ENCODE measurements around the gene LRRK1.

The LRRK1 gene

DNA sequence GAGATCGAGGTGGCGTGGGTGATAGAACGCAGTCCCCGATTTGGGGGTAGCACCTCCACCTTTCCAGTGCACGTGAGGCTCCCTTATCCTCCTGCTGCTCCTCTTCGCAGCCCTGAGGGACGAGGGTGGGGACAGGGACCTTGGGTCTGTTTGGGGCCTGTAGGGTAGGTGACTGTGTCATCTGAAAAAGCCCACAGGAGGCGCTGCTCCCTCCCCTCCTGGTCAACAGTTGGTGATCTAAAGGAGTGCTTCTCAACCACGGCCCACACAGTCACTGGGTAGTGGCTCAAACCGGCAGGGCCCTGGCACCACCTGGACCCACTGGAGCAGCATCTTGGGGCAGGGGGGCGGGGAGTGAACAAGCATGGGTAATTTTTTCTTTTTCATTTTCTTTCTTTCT lies 7.1 kb downstream of the LRRK1 start:
- Histone ChIP-seq H3K4me3 (ENCODE audit: control insufficient read depth in 1 of 7, extremely low read depth in 1 of 7, insufficient read depth in 4 of 7, low read depth in 2 of 7, low read length in 6 of 7) (no peak overlapping the region), H3K36me3 (ENCODE audit: control insufficient read depth in 4 of 4, insufficient read depth in 4 of 4, low read length in 3 of 4) (peaks cover 10 to 68% (median 38%) of the 10 kb centered on the region in 4 experiments), H3K4me1 (ENCODE audit: control extremely low read depth in 1 of 4, control insufficient read depth in 4 of 4, insufficient read depth in 4 of 4, low read length in 3 of 4) (peaks cover 12 to 21% (median 15%) of the 10 kb centered on the region in 4 experiments), H3K9me3 (ENCODE audit: control extremely low read depth in 1 of 5, control insufficient read depth in 4 of 5, insufficient read depth in 2 of 5, low read depth in 1 of 5, low read length in 4 of 5) (no peaks in the 10 kb centered on the region), H3K27ac (ENCODE audit: insufficient read depth in 1 of 2, low read depth in 1 of 2, low read length in 2 of 2, poor library complexity in 1 of 2, severe bottlenecking in 2 of 2) (no peak overlapping the region), H3K27me3 (replicated peaks in 2 of 5; ENCODE audit: control insufficient read depth in 4 of 5, insufficient read depth in 5 of 5, low read length in 4 of 5) (no peaks in the 10 kb centered on the region)
- CTCF ChIA-PET = interaction anchor here (1.4 to 2.5 kb wide), 3 partner anchors 9 to 95 kb away, joined by 3 to 9 read pairs (median 3); no protein-coding TSS in a partner anchor
- 89% methylated on average over 7 of the region's 11 CpGs for WGBS (ENCODE audit: insufficient coverage)
- DNase-seq = peak in 1 of 3 donors; percentile 26
- POLR2A ChIA-PET = no interaction called here

DNA sequence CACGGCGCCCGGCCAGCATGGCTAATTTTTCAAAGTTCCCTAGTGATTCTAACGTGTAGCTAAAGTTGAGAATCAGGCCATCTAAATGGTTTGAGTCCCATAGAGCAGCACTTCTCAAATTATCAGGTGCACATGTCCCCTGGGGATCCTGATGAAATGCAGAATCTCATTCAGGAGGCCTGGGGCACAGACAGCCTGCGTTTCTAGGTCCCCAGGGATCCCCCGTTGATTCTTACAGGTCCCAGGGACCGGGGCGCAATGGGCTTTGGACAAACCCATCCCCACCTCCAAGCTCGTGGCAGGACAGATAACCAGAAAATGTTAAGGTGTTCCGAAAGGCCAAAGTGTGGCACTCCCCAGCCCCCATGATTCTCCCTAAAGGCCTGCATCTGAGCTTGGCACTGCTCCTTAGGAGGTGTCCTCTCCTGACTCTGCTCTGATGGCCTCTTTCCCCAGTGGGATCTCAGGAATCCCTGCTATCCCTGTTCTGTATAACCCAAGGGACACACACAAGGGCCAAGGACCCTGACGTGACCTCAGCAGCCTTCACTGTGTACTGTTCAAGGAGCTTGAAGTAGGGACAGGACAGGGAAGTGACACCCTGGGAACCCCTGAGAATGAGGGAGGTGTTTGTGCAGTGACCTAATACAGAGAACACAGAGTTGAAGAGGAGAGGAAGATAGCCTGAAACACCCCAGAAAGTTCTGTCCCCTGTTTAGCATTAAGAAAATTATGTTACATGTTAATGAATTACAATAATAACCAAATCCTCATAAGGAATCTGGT lies 8.0 kb downstream of the LRRK1 start:
- 94% methylated on average over 7 of the region's 11 CpGs for WGBS (ENCODE audit: insufficient coverage)
- peaks cover 10 to 68% (median 38%) of the 10 kb centered on the region in 4 experiments for H3K36me3 ChIP-seq (ENCODE audit: control insufficient read depth in 4 of 4, insufficient read depth in 4 of 4, low read length in 3 of 4)
- H3K9me3 ChIP-seq (ENCODE audit: control extremely low read depth in 1 of 5, control insufficient read depth in 4 of 5, insufficient read depth in 2 of 5, low read depth in 1 of 5, low read length in 4 of 5) = no peaks in the 10 kb centered on the region
- no peak for DNase-seq
- H3K27ac ChIP-seq (ENCODE audit: insufficient read depth in 1 of 2, low read depth in 1 of 2, low read length in 2 of 2, poor library complexity in 1 of 2, severe bottlenecking in 2 of 2) = no peak overlapping the region
- ChIA-PET POLR2A (no interaction called here), CTCF (interaction anchor here (0.5 to 2.5 kb wide), 5 partner anchors 10 to 1075 kb away, joined by 3 to 9 read pairs (median 3); no protein-coding TSS in a partner anchor)
- no peaks in the 10 kb centered on the region for H3K27me3 ChIP-seq (replicated peaks in 2 of 5; ENCODE audit: control insufficient read depth in 4 of 5, insufficient read depth in 5 of 5, low read length in 4 of 5)
- H3K4me1 ChIP-seq (ENCODE audit: control extremely low read depth in 1 of 4, control insufficient read depth in 4 of 4, insufficient read depth in 4 of 4, low read length in 3 of 4) = peaks cover 7 to 19% (median 11%) of the 10 kb centered on the region in 4 experiments
- no peak overlapping the region for H3K4me3 ChIP-seq (ENCODE audit: control insufficient read depth in 1 of 7, extremely low read depth in 1 of 7, insufficient read depth in 4 of 7, low read depth in 2 of 7, low read length in 6 of 7)

DNA sequence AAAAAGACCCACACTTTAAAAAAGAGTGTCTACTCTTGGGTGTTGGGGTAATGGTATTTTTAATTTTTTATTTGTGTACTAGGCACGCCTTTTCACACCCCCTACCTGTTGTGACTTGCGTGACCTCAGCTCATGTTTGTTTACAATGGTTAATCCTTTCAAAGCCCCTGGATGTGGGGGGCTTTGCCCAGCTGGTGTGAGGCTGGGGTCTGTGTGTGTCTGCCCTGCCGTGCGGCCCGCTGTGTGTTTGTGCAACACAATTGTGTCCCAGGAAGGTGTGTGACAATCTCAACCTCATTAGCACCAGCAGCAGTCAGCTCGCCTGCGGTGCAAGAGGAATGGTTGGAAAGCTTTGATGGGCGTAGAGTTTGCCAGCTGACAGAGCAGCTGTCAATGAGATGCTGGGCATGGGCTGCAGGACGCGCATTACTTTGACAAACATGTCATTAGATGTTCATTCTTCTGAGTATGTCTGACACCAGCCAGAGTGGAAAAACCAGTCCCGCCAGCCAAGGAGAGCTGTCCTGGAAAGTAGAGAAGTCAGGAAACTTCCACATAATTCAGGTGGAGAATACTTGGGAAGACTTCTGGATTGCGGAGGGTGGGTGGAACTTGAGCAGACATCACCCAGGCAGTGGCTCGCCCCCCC lies 9.6 kb downstream of the LRRK1 start:
- WGBS (ENCODE audit: insufficient coverage) = 97% methylated on average over 10 of the region's 13 CpGs
- H3K27ac ChIP-seq (ENCODE audit: insufficient read depth in 1 of 2, low read depth in 1 of 2, low read length in 2 of 2, poor library complexity in 1 of 2, severe bottlenecking in 2 of 2) = no peak overlapping the region
- DNase-seq = no peak
- no peak overlapping the region for H3K4me3 ChIP-seq (ENCODE audit: control insufficient read depth in 1 of 7, extremely low read depth in 1 of 7, insufficient read depth in 4 of 7, low read depth in 2 of 7, low read length in 6 of 7)
- ChIA-PET POLR2A (interaction anchor here (0.6 kb wide), 1 partner anchor 45 kb away, joined by 3 read pairs; no protein-coding TSS in a partner anchor), CTCF (interaction anchor here (1.3 to 2.5 kb wide), 5 partner anchors 8 to 79 kb away, joined by 3 to 9 read pairs (median 4); no protein-coding TSS in a partner anchor)
- H3K27me3 ChIP-seq (replicated peaks in 2 of 5; ENCODE audit: control insufficient read depth in 4 of 5, insufficient read depth in 5 of 5, low read length in 4 of 5) = no peaks in the 10 kb centered on the region
- peaks cover 6 to 16% (median 9%) of the 10 kb centered on the region in 4 experiments for H3K4me1 ChIP-seq (ENCODE audit: control extremely low read depth in 1 of 4, control insufficient read depth in 4 of 4, insufficient read depth in 4 of 4, low read length in 3 of 4)
- H3K9me3 ChIP-seq (ENCODE audit: control extremely low read depth in 1 of 5, control insufficient read depth in 4 of 5, insufficient read depth in 2 of 5, low read depth in 1 of 5, low read length in 4 of 5) = no peaks in the 10 kb centered on the region
- H3K36me3 ChIP-seq (ENCODE audit: control insufficient read depth in 4 of 4, insufficient read depth in 4 of 4, low read length in 3 of 4) = peaks cover 10 to 62% (median 36%) of the 10 kb centered on the region in 4 experiments

DNA sequence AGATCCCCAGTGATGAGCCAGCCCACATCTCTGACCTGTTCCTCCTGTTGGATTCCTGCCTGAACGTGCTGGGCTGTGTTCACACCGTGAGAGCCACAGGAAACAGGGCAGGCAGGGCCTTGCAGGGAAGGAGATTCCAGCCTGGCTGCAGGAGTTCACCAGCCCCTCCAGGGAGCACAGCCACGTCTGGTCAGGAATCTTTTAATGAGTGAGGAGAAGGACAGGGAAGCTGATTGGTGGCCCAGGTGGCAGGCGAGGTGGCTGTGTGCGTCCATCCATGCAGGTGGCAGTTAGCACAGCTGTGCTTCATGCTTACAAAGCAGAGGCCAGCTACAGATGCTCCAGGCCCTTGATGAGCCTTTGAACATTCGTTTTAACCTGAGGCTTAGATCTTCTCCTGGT lies 10.5 kb downstream of the LRRK1 start:
- WGBS (ENCODE audit: insufficient coverage) = 75% methylated on average over 4 of the region's 6 CpGs
- no peaks in the 10 kb centered on the region for H3K27me3 ChIP-seq (replicated peaks in 2 of 5; ENCODE audit: control insufficient read depth in 4 of 5, insufficient read depth in 5 of 5, low read length in 4 of 5)
- no peak for DNase-seq
- ChIA-PET CTCF (interaction anchor here (1.9 kb wide), 1 partner anchor 9 kb away, joined by 4 read pairs; no protein-coding TSS in a partner anchor), POLR2A (interaction anchor here (0.6 kb wide), 1 partner anchor 40 kb away, joined by 3 read pairs; no protein-coding TSS in a partner anchor)
- no peak overlapping the region for H3K27ac ChIP-seq (ENCODE audit: insufficient read depth in 1 of 2, low read depth in 1 of 2, low read length in 2 of 2, poor library complexity in 1 of 2, severe bottlenecking in 2 of 2)
- no peaks in the 10 kb centered on the region for H3K9me3 ChIP-seq (ENCODE audit: control extremely low read depth in 1 of 5, control insufficient read depth in 4 of 5, insufficient read depth in 2 of 5, low read depth in 1 of 5, low read length in 4 of 5)
- H3K4me3 ChIP-seq (ENCODE audit: control insufficient read depth in 1 of 7, extremely low read depth in 1 of 7, insufficient read depth in 4 of 7, low read depth in 2 of 7, low read length in 6 of 7) = no peak overlapping the region
- peaks cover 6 to 22% (median 12%) of the 10 kb centered on the region in 4 experiments for H3K4me1 ChIP-seq (ENCODE audit: control extremely low read depth in 1 of 4, control insufficient read depth in 4 of 4, insufficient read depth in 4 of 4, low read length in 3 of 4)
- peaks cover 8 to 53% (median 31%) of the 10 kb centered on the region in 4 experiments for H3K36me3 ChIP-seq (ENCODE audit: control insufficient read depth in 4 of 4, insufficient read depth in 4 of 4, low read length in 3 of 4)

DNA sequence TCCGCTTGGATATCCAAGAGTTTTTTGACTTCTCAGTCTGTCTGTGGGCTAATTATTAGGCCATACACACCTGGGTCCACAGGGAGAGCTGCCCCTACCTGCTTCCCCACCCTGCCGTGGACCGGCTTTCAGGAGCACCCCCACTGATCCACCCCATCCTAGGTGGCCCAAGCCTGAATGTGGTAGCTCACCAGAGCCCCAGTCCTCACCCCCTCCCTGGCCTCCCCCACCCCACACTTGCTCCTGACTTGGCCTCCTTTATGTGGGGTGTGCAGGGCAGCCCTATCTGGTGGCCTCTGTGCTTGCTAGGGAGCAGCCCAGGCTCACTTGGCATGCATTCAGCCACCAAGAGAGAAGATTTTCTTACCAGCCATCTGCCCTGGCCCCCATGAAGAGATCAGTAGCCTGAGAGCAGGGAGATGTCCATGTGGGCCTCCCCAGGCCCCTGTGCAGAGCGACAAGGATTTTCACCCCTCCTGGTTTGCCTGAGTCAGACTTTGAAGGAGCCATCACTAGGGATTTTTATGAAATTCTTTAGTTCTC lies 11.2 kb downstream of the LRRK1 start:
- WGBS (ENCODE audit: insufficient coverage) = 100% methylated on average over 2 of the region's 4 CpGs
- Histone ChIP-seq H3K36me3 (ENCODE audit: control insufficient read depth in 4 of 4, insufficient read depth in 4 of 4, low read length in 3 of 4) (peaks cover 8 to 46% (median 28%) of the 10 kb centered on the region in 4 experiments), H3K9me3 (ENCODE audit: control extremely low read depth in 1 of 5, control insufficient read depth in 4 of 5, insufficient read depth in 2 of 5, low read depth in 1 of 5, low read length in 4 of 5) (no peaks in the 10 kb centered on the region), H3K4me3 (ENCODE audit: control insufficient read depth in 1 of 7, extremely low read depth in 1 of 7, insufficient read depth in 4 of 7, low read depth in 2 of 7, low read length in 6 of 7) (no peak overlapping the region), H3K27me3 (replicated peaks in 2 of 5; ENCODE audit: control insufficient read depth in 4 of 5, insufficient read depth in 5 of 5, low read length in 4 of 5) (no peaks in the 10 kb centered on the region), H3K4me1 (ENCODE audit: control extremely low read depth in 1 of 4, control insufficient read depth in 4 of 4, insufficient read depth in 4 of 4, low read length in 3 of 4) (peaks cover 6 to 29% (median 15%) of the 10 kb centered on the region in 4 experiments), H3K27ac (ENCODE audit: insufficient read depth in 1 of 2, low read depth in 1 of 2, low read length in 2 of 2, poor library complexity in 1 of 2, severe bottlenecking in 2 of 2) (no peak overlapping the region)
- POLR2A ChIA-PET = no interaction called here
- DNase-seq = no peak
- CTCF ChIA-PET = interaction anchor here (1.4 to 1.9 kb wide), 2 partner anchors 10 to 13 kb away, joined by 3 to 4 read pairs; no protein-coding TSS in a partner anchor

DNA sequence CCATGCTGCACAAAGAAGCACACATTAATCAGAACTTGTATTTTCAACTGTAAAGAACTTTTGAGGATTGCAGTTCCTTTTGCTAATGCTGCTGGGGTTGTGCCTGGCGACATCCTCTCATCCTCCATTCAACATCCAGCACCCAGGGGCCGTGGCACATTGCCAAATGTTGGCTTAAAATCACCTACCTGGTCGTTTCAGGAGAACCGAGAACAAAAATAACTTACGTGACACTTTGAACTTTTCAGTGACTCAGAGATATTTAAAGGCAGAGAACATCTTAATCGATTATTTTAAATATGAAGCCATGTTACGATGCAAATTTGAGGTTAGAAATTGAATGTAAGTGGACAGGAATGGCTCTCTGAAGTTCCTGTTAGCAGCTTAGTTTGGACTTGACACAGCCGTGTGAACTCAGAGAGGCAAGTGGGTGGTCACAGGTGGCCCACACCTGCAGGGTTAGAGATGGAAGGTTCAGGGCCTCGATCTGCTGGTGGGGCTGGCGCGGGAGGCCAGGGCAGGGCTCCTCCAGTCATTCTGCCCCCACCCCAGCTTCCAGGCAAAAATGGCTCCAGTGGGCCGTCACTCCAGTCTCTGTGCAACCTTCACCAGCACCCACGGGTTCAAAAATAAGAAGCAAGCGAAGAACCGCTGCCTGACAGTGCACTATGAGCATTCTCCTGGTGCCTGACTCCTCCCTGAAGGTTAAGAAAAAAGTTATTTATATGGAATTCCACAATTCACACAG lies 12.2 kb downstream of the LRRK1 start:
- Histone ChIP-seq H3K9me3 (ENCODE audit: control extremely low read depth in 1 of 5, control insufficient read depth in 4 of 5, insufficient read depth in 2 of 5, low read depth in 1 of 5, low read length in 4 of 5) (no peaks in the 10 kb centered on the region), H3K27ac (ENCODE audit: insufficient read depth in 1 of 2, low read depth in 1 of 2, low read length in 2 of 2, poor library complexity in 1 of 2, severe bottlenecking in 2 of 2) (no peak overlapping the region), H3K27me3 (replicated peaks in 2 of 5; ENCODE audit: control insufficient read depth in 4 of 5, insufficient read depth in 5 of 5, low read length in 4 of 5) (no peaks in the 10 kb centered on the region), H3K36me3 (ENCODE audit: control insufficient read depth in 4 of 4, insufficient read depth in 4 of 4, low read length in 3 of 4) (peaks cover 3 to 37% (median 23%) of the 10 kb centered on the region in 4 experiments), H3K4me3 (ENCODE audit: control insufficient read depth in 1 of 7, extremely low read depth in 1 of 7, insufficient read depth in 4 of 7, low read depth in 2 of 7, low read length in 6 of 7) (no peak overlapping the region), H3K4me1 (ENCODE audit: control extremely low read depth in 1 of 4, control insufficient read depth in 4 of 4, insufficient read depth in 4 of 4, low read length in 3 of 4) (peaks cover 6 to 30% (median 15%) of the 10 kb centered on the region in 4 experiments)
- DNase-seq = no peak
- WGBS (ENCODE audit: insufficient coverage) = 96% methylated on average over 6 of the region's 15 CpGs
- CTCF ChIA-PET = interaction anchor here (1.1 to 1.4 kb wide), 2 partner anchors 11 to 13 kb away, joined by 3 read pairs; no protein-coding TSS in a partner anchor
- POLR2A ChIA-PET = no interaction called here
